ENCODE measurements around the gene SEMA5A. TPM values are rescaled to one million over a fixed set of nuclear protein-coding genes. Genes with fewer than 3 reads are reported as not detected.

The SEMA5A gene
- total RNA-seq, 1 experiment from 2014 or later, result 9.3 TPM

DNA sequence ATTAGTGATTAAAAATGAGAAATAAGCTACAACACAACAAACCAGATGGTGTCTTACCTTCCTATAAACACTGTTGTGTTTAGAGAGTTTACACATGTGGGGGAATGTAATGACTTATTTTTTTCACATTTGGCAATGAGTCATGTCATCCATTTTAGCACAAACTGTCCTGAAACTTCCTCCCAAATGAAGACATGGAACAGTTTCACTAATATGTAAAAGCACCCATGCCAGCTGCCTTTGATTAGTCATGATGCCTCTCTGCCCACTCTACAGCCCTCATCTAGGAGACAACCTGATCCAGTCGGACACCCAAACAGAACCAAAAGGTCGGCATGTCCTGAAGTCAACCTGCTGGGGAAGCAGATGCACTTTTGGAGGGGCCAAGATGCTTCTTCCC, 98.2 kb downstream of the SEMA5A start:
- ChIA-PET CTCF (no interaction called here), POLR2A (no interaction called here)
- Mint-ChIP-seq H3K27ac (no peak overlapping the region), H3K27me3 (ENCODE audit: low read depth) (no peaks in the 10 kb centered on the region), H3K4me1 (peaks cover 17% of the 10 kb centered on the region), H3K36me3 (peaks cover 23% of the 10 kb centered on the region), H3K9me3 (peaks cover 28% of the 10 kb centered on the region), H3K4me3 (no peak overlapping the region)
- ATAC-seq (no peak), DNase-seq (ENCODE audit: low spot score) (no peak)
- no peak for TF ChIP-seq ZNF263 (CRISPR knock-in tag; IDR thresholded peaks at IDR 0.05; ENCODE audit: low read depth)
- TF ChIP-seq SOX15 (CRISPR knock-in tag; IDR thresholded peaks at IDR 0.05), result no peak
- TF ChIP-seq ELF4 (CRISPR knock-in tag; IDR thresholded peaks at IDR 0.05; ENCODE audit: low read depth), result no peak
- TF ChIP-seq, protein P1, sequence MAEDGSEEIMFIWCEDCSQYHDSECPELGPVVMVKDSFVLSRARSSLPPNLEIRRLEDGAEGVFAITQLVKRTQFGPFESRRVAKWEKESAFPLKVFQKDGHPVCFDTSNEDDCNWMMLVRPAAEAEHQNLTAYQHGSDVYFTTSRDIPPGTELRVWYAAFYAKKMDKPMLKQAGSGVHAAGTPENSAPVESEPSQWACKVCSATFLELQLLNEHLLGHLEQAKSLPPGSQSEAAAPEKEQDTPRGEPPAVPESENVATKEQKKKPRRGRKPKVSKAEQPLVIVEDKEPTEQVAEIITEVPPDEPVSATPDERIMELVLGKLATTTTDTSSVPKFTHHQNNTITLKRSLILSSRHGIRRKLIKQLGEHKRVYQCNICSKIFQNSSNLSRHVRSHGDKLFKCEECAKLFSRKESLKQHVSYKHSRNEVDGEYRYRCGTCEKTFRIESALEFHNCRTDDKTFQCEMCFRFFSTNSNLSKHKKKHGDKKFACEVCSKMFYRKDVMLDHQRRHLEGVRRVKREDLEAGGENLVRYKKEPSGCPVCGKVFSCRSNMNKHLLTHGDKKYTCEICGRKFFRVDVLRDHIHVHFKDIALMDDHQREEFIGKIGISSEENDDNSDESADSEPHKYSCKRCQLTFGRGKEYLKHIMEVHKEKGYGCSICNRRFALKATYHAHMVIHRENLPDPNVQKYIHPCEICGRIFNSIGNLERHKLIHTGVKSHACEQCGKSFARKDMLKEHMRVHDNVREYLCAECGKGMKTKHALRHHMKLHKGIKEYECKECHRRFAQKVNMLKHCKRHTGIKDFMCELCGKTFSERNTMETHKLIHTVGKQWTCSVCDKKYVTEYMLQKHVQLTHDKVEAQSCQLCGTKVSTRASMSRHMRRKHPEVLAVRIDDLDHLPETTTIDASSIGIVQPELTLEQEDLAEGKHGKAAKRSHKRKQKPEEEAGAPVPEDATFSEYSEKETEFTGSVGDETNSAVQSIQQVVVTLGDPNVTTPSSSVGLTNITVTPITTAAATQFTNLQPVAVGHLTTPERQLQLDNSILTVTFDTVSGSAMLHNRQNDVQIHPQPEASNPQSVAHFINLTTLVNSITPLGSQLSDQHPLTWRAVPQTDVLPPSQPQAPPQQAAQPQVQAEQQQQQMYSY (CRISPR knock-in tag; IDR thresholded peaks at IDR 0.05), result no peak
- no peak for TF ChIP-seq JAZF1 (CRISPR knock-in tag; IDR thresholded peaks at IDR 0.05)

GRCh38 chr5:9445826-9446388, 100.0 kb downstream of the SEMA5A start:
- H3K36me3 Mint-ChIP-seq, result peaks cover 31% of the 10 kb centered on the region
- no peaks in the 10 kb centered on the region for H3K27me3 Mint-ChIP-seq (ENCODE audit: low read depth)
- H3K4me3 Mint-ChIP-seq, result no peak overlapping the region
- no peak overlapping the region for H3K27ac Mint-ChIP-seq
- ChIA-PET CTCF (interaction anchor here (0.9 kb wide), 2 partner anchors 10 to 81 kb away, joined by 3 read pairs; no protein-coding TSS in a partner anchor), POLR2A (no interaction called here)
- DNase-seq (ENCODE audit: low spot score) (no peak), ATAC-seq (no peak)
- peaks cover 43% of the 10 kb centered on the region for H3K9me3 Mint-ChIP-seq
- H3K4me1 Mint-ChIP-seq, result peaks cover 3% of the 10 kb centered on the region; the same call in 1 of the 2 replicates
- TF ChIP-seq, protein P2, sequence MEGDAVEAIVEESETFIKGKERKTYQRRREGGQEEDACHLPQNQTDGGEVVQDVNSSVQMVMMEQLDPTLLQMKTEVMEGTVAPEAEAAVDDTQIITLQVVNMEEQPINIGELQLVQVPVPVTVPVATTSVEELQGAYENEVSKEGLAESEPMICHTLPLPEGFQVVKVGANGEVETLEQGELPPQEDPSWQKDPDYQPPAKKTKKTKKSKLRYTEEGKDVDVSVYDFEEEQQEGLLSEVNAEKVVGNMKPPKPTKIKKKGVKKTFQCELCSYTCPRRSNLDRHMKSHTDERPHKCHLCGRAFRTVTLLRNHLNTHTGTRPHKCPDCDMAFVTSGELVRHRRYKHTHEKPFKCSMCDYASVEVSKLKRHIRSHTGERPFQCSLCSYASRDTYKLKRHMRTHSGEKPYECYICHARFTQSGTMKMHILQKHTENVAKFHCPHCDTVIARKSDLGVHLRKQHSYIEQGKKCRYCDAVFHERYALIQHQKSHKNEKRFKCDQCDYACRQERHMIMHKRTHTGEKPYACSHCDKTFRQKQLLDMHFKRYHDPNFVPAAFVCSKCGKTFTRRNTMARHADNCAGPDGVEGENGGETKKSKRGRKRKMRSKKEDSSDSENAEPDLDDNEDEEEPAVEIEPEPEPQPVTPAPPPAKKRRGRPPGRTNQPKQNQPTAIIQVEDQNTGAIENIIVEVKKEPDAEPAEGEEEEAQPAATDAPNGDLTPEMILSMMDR (IDR thresholded peaks at IDR 0.05), result no peak
- TF ChIP-seq, protein P3, sequence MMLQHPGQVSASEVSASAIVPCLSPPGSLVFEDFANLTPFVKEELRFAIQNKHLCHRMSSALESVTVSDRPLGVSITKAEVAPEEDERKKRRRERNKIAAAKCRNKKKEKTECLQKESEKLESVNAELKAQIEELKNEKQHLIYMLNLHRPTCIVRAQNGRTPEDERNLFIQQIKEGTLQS (CRISPR knock-in tag; conservative IDR thresholded peaks at IDR 0.05), result no peak
- TF ChIP-seq ZNF281 (CRISPR knock-in tag; IDR thresholded peaks at IDR 0.05) (no peak), ZNF232 (CRISPR knock-in tag; IDR thresholded peaks at IDR 0.05) (no peak), FOXJ3 (CRISPR knock-in tag; IDR thresholded peaks at IDR 0.05; ENCODE audit: borderline replicate concordance) (no peak), JUN (CRISPR knock-in tag; IDR thresholded peaks at IDR 0.05) (no peak), ZNF416 (CRISPR knock-in tag; IDR thresholded peaks at IDR 0.05) (no peak), ZBTB21 (CRISPR knock-in tag; IDR thresholded peaks at IDR 0.05; ENCODE audit: borderline replicate concordance) (no peak), ZNF263 (CRISPR knock-in tag; IDR thresholded peaks at IDR 0.05; ENCODE audit: low read depth) (no peak), TEAD4 (CRISPR knock-in tag; IDR thresholded peaks at IDR 0.05) (no peak)
- TF ChIP-seq, protein P1 (CRISPR knock-in tag; IDR thresholded peaks at IDR 0.05), result no peak

All from WTC11 (cell line).